Caco-2 (cell line): ENCODE data around the gene DOCK2. TPM values are rescaled to one million over a fixed set of nuclear protein-coding genes. Genes with fewer than 3 reads are reported as not detected.

ENCODE experiments used
- BruUV-seq: library from RNA; stranded (reverse); fragments of 400-500 nt; replicated peaks from 2 replicates; lab custom pipeline; 2021; lab: Mats Ljungman, UMichigan
- CTCF ChIA-PET: fragments of 300-600 bp; sonication (Branson Sonifier 250); formaldehyde crosslinking; loops from one replicate; lab custom pipeline; 2022; ENCODE audit warnings: antibody characterized with exemption; lab: Charles Lee
- POLR2A ChIA-PET: fragments of 300-600 bp; sonication (Branson Sonifier 250); formaldehyde crosslinking; loops from one replicate; lab custom pipeline; 2022; ENCODE audit warnings: antibody characterized with exemption; lab: Charles Lee
- DNase-seq, 2 experiments: peaks; one replicate each; pipeline versions ENCODE4 v3.0.0 to v3.0.0-alpha.2; 2020 to 2022
- H3K27me3 ChIP-seq: replicated peaks from 2 replicates; pipeline ENCODE4 v1.6.0; 2011; ENCODE audit warnings: low read length; ENCODE audit not compliant: control insufficient read depth, insufficient read depth
- H3K36me3 ChIP-seq: 2 replicates; pipeline ENCODE4 v1.5.1; 2011; ENCODE audit warnings: low read length; ENCODE audit not compliant: control insufficient read depth, insufficient read depth
- H3K4me1 ChIP-seq: fragments of 250-450 bp; sonication (Bioruptor Pico); 2 replicates; pipeline ENCODE4 v1.5.1; 2020; ENCODE audit warnings: mild to moderate bottlenecking
- H3K4me3 ChIP-seq: 2 replicates; pipeline ENCODE4 v1.5.1; 2011; ENCODE audit warnings: low read depth, mild to moderate bottlenecking, control low read depth, low read length
- H3K9me3 ChIP-seq: fragments of 250-450 bp; sonication (Bioruptor Pico); 2 replicates; pipeline ENCODE4 v1.5.1; 2020; ENCODE audit warnings: mild to moderate bottlenecking, moderate library complexity
- H3K27ac Mint-ChIP-seq: one replicate; pipeline ENCODE4 v1.8.0; 2022; ENCODE audit warnings: mixed read lengths; ENCODE audit not compliant: unreplicated experiment
- H3K27me3 Mint-ChIP-seq: one replicate; pipeline ENCODE4 v1.8.0; 2022; ENCODE audit warnings: mixed read lengths; ENCODE audit not compliant: insufficient read depth, unreplicated experiment
- H3K36me3 Mint-ChIP-seq: one replicate; pipeline ENCODE4 v1.8.0; 2022; ENCODE audit warnings: mild to moderate bottlenecking, mixed read lengths; ENCODE audit not compliant: insufficient read depth, unreplicated experiment
- H3K4me1 Mint-ChIP-seq: one replicate; pipeline ENCODE4 v1.8.0; 2022; ENCODE audit warnings: low read depth, mixed read lengths; ENCODE audit not compliant: unreplicated experiment
- H3K4me3 Mint-ChIP-seq: one replicate; pipeline ENCODE4 v1.8.0; 2022; ENCODE audit warnings: mild to moderate bottlenecking, moderate library complexity, mixed read lengths; ENCODE audit not compliant: unreplicated experiment
- H3K9me3 Mint-ChIP-seq: one replicate; pipeline ENCODE4 v1.8.0; 2022; ENCODE audit warnings: mixed read lengths; ENCODE audit not compliant: unreplicated experiment
- intact Hi-C: fragments of 100-400 bp; cut with micrococcal nuclease; formaldehyde crosslinking; loops from one replicate; pipeline ENCODE4 v1.10.0; 2022; ENCODE audit not compliant: unreplicated experiment
- total RNA-seq: library from RNA; stranded (reverse); gene quantifications from 2 replicates; pipeline ENCODE4 v1.2.3, GENCODE V29; 2022
- TF ChIP-seq, protein P1 (sequence below), 2 experiments: fragments of 200-600 bp in 1 of 2; IDR thresholded peaks; 1 replicate in 1 of 2; 2 replicates in 1 of 2; pipeline versions ENCODE4 v1.5.1 to v1.8.0; 2011 to 2022; ENCODE audit warnings: antibody characterized with exemption in 1 of 2, control low read depth in 1 of 2, inconsistent platforms in 1 of 2, low read depth in 1 of 2, low read length in 1 of 2, mild to moderate bottlenecking in 1 of 2, moderate library complexity in 1 of 2; ENCODE audit not compliant: insufficient read depth in 1 of 2, severe bottlenecking in 1 of 2, unreplicated experiment in 1 of 2

DOCK2 gene
- total RNA-seq, 1 experiment from 2014 or later: 0.09 TPM

GRCh38 chr5:169706071-169706470, 69.0 kb downstream of the DOCK2 start:
- no peaks in the 10 kb centered on the region for H3K9me3 ChIP-seq
- Mint-ChIP-seq H3K4me1 (no peaks in the 10 kb centered on the region), H3K9me3 (no peaks in the 10 kb centered on the region), H3K27me3 (peaks cover 10% of the 10 kb centered on the region), H3K27ac (no peak overlapping the region), H3K36me3 (no peaks in the 10 kb centered on the region), H3K4me3 (no peak overlapping the region)
- DNase-seq: no peak
- TF ChIP-seq, protein P1, sequence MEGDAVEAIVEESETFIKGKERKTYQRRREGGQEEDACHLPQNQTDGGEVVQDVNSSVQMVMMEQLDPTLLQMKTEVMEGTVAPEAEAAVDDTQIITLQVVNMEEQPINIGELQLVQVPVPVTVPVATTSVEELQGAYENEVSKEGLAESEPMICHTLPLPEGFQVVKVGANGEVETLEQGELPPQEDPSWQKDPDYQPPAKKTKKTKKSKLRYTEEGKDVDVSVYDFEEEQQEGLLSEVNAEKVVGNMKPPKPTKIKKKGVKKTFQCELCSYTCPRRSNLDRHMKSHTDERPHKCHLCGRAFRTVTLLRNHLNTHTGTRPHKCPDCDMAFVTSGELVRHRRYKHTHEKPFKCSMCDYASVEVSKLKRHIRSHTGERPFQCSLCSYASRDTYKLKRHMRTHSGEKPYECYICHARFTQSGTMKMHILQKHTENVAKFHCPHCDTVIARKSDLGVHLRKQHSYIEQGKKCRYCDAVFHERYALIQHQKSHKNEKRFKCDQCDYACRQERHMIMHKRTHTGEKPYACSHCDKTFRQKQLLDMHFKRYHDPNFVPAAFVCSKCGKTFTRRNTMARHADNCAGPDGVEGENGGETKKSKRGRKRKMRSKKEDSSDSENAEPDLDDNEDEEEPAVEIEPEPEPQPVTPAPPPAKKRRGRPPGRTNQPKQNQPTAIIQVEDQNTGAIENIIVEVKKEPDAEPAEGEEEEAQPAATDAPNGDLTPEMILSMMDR (IDR thresholded peaks at IDR 0.05; ENCODE audit: insufficient read depth in 1 of 2, low read depth in 1 of 2, low read length in 1 of 2, severe bottlenecking in 1 of 2, unreplicated experiment in 1 of 2): no peak
- H3K4me1 ChIP-seq: no peaks in the 10 kb centered on the region
- H3K36me3 ChIP-seq: no peaks in the 10 kb centered on the region
- no TSS peak for BruUV-seq
- CTCF ChIA-PET: no interaction called here
- intact Hi-C loops: loop anchor here (10.0 kb wide), 1 partner anchor 189 kb away; no protein-coding TSS in a partner anchor
- no peak overlapping the region for H3K4me3 ChIP-seq
- H3K27me3 ChIP-seq: no peaks in the 10 kb centered on the region
- POLR2A ChIA-PET: no interaction called here

GRCh38 chr5:169706758-169707450, 69.8 kb downstream of the DOCK2 start:
- no peaks in the 10 kb centered on the region for H3K9me3 Mint-ChIP-seq
- H3K4me3 Mint-ChIP-seq: no peak overlapping the region
- no TSS peak for BruUV-seq
- ChIA-PET POLR2A (no interaction called here), CTCF (interaction anchor here (0.8 kb wide), 1 partner anchor 273 kb away, joined by 3 read pairs; the partner anchor contains the start of gene INSYN2B)
- H3K4me1 ChIP-seq: no peaks in the 10 kb centered on the region
- H3K4me3 ChIP-seq: no peak overlapping the region
- TF ChIP-seq, protein P1 (IDR thresholded peaks at IDR 0.05; ENCODE audit: insufficient read depth in 1 of 2, low read depth in 1 of 2, low read length in 1 of 2, severe bottlenecking in 1 of 2, unreplicated experiment in 1 of 2): no peak
- no peak for DNase-seq
- H3K9me3 ChIP-seq: no peaks in the 10 kb centered on the region
- H3K27ac Mint-ChIP-seq: no peak overlapping the region
- intact Hi-C loops: loop anchor here (10.0 kb wide), 1 partner anchor 188 kb away; no protein-coding TSS in a partner anchor
- no peaks in the 10 kb centered on the region for H3K4me1 Mint-ChIP-seq
- H3K27me3 ChIP-seq: no peaks in the 10 kb centered on the region
- peaks cover 10% of the 10 kb centered on the region for H3K27me3 Mint-ChIP-seq
- H3K36me3 Mint-ChIP-seq: no peaks in the 10 kb centered on the region
- H3K36me3 ChIP-seq: no peaks in the 10 kb centered on the region

DNA sequence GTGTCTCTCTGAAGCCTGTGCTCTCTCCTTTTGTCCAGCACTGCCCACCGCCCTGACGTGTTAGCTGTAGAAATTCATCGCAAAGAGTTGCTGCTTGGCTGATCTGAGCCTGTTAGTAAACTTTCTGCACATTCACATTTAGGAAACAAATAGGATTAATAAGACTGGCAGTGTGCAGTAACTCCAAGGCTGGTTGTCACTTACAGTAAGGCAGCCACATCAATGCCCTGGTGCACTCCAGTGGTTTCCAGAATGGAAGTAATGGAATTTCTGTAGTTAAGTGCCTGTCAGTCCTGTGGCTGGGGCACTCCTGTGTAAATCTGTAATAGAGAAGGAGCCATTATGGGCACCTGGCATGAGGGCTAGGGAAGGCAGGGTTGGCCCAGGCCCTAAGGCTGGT, 70.6 kb downstream of the DOCK2 start:
- no peaks in the 10 kb centered on the region for H3K36me3 Mint-ChIP-seq
- no peak overlapping the region for H3K27ac Mint-ChIP-seq
- Histone ChIP-seq H3K9me3 (no peaks in the 10 kb centered on the region), H3K27me3 (no peaks in the 10 kb centered on the region), H3K36me3 (no peaks in the 10 kb centered on the region), H3K4me1 (no peaks in the 10 kb centered on the region), H3K4me3 (no peak overlapping the region)
- TF ChIP-seq, protein P1 (IDR thresholded peaks at IDR 0.05; ENCODE audit: insufficient read depth in 1 of 2, low read depth in 1 of 2, low read length in 1 of 2, severe bottlenecking in 1 of 2, unreplicated experiment in 1 of 2): no peak
- POLR2A ChIA-PET: no interaction called here
- intact Hi-C loops: loop anchor here (10.0 kb wide), 1 partner anchor 187 kb away; no protein-coding TSS in a partner anchor
- peaks cover 14% of the 10 kb centered on the region for H3K27me3 Mint-ChIP-seq
- no peak overlapping the region for H3K4me3 Mint-ChIP-seq
- CTCF ChIA-PET: no interaction called here
- no TSS peak for BruUV-seq
- no peaks in the 10 kb centered on the region for H3K9me3 Mint-ChIP-seq
- no peak for DNase-seq
- H3K4me1 Mint-ChIP-seq: no peaks in the 10 kb centered on the region
